Activated naive CD4-positive, alpha-beta T cell (primary cell): ENCODE results near the gene CDK5RAP2.
"Not testable (repeated sequence)": the region's sequence is repeated elsewhere in the genome, so short reads cannot be mapped to it uniquely, and the experiment has no call there.

Source experiments
- DNase-seq, 4 experiments: peaks; one replicate each; lab custom pipeline; 2025; lab: John Stamatoyannopoulos, UW

Gene CDK5RAP2

GRCh38 chr9:120580051-120580896, at the start of gene CDK5RAP2:
CDK5RAP2 (minus strand) TSS chr9:120580167; CDS start chr9:120579978, 189 bp downstream.
- peak; percentile 65 to 85 (median 76) for DNase-seq

DNA sequence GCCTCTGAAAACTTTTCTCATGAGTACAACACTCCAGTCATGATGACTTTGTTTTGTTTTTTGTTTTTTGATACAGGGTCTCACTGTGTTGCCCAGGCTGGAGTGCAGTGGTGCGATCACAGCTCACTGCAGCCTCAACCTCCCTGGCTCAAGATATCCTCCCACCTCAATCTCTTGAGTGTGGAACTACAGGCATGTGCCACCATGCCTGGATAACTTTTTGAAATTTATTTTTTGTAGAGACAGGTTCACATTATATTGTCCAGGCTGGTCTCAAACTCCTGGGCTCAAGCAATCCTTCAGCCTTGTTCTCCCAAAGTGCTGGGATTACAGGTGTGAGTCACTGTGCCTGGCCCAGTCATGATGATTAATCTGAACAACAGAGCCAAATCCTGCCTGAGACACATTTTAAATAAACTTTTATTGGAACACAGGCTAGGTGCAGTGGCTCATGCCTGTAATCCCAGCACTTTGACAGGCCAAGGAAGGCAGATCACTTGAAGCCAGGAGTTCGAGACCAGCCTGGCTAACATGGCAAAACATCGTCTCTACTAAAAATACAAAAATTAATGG, 49.0 kb upstream of the CDK5RAP2 start:
- DNase-seq, result not testable (repeated sequence)

GRCh38 chr9:120628207-120628924, 48.4 kb upstream of the CDK5RAP2 start:
- DNase-seq, result no peak

DNA sequence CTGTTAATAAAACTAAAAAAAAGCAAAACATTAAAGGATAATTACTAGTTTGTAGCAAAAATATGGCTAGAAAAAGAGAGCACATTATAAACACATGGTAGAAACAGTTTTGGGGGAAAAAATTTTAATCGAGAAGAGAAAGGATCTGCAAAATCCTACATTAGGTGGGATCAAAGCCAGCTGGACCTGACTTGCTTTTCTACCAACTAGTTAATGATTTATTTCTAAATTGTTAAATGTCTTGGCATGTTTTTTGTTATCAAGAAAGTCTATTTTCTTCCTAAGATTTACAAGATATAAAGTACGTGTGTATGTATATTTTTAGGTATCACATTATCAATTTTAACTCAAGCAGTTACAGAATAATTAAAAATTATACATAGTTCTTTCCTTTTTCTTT, 47.1 kb upstream of the CDK5RAP2 start:
- DNase-seq, result no peak

- no peak for DNase-seq
These were observed 46.5 kb upstream of the CDK5RAP2 start for GRCh38 chr9:120626512-120626911.

- no peak for DNase-seq
These were observed 45.3 kb upstream of the CDK5RAP2 start for GRCh38 chr9:120625222-120625621.

- no peak for DNase-seq
These were observed 42.8 kb upstream of the CDK5RAP2 start for GRCh38 chr9:120622790-120623189.

GRCh38 chr9:120621941-120622340, 42.0 kb upstream of the CDK5RAP2 start:
- DNase-seq, result no peak

DNA sequence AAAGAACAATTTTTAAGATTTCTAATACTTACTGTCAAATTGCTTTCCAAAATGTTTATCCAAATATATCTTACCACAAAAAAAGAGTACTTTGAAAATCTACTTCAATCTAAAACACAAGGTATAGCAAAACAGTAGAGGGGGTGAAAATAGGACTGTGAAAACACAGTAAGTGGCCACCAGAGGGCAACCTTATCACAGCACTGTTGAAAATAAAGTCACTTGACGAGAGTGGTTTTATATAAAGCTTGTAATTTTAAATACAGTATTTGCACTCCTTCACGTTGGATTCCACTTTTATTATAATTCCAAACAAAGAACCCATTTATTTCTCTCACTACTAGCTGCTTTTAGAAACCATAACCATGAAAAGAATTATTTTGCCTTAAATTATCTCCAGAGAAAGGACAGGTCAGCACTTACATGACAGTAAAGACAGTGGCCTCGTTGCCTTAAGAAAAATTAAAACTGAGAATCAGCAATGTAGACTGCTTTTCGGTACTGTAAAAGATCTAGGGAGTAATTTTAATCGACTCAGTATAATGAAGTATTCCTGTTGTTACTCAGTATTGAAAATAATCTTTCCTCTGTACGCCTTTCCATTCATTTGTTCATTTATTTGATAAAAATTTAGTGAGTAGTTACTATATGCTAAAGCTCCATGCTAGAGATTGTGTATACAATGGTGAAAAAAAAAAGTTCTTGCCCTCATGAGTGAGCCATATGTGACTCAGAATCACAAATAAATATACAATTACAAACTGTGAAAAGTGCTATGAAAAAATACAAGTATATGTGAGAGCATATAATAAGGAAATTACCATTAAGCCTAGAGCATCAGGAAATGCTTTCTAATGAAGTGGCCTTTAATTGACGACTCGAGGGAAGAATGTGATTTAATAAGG, 40.0 kb upstream of the CDK5RAP2 start:
- DNase-seq, result peak in 2 of 4 experiments; percentile 12 to 19

DNA sequence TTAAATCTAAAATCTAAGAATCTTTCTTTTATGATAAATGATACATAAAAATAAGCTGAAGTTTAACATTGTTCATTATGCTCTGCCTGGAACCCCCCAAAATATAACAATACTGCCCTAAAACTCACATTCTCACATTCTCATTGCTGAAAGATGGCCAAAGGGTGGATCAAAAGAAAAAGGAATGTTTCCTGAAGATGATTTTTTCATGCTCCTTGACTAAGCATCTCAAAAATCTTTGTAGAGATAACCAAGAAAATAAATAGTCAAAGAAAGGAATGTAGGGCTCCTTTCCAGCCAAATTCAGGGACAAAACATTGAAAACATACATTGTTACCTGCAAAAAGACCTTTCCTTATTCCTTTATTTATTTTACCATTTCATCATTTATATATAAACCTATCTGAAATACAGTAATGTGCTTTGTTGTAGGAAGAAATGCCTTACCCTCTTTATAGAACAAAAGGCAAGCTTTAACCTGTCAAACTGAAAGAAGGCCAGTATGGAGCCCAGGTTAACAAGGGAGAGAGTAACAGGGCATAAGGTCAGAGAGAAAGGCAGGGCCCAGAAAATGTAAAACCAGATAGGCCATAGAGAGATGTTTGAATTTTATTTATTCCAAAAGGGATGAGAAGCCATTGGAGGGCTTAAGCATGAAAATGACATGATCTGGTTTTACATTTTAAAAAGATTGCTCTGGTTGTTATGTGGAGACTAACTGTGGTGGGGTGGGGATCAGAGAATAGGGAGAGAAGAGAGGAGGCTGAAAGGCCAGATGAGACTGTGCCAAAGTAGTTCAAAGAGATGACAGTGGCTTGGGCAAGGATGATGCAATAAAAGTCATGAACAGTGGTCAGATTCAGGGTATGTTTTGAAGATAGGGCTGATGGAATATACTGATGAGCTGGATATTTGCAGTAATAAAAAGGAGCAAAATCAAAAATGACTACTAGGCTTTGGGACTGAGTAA, 37.3 kb upstream of the CDK5RAP2 start:
- no peak for DNase-seq

GRCh38 chr9:120612218-120612617, 32.3 kb upstream of the CDK5RAP2 start:
- no peak for DNase-seq

DNA sequence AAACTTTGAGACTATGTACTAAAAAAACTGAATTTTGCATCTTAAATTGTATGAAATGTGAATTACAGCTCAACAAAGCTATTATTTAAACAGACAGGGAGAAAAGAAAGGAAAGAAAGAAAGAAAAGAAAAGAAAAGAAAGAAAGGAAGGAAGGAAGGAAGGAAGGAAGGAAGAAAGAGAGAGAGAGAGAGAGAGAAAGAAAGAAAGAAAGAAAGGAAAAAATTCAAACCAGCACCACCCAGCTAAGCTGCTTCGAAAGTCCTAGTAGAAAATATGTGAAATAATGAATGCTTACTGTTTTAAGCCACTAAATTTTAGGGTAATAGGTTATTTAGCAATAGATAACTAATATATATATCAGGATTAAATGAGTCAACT, 31.7 kb upstream of the CDK5RAP2 start:
- no peak for DNase-seq

- DNase-seq, result no peak
These were observed 31.2 kb upstream of the CDK5RAP2 start for GRCh38 chr9:120610975-120611689.

DNA sequence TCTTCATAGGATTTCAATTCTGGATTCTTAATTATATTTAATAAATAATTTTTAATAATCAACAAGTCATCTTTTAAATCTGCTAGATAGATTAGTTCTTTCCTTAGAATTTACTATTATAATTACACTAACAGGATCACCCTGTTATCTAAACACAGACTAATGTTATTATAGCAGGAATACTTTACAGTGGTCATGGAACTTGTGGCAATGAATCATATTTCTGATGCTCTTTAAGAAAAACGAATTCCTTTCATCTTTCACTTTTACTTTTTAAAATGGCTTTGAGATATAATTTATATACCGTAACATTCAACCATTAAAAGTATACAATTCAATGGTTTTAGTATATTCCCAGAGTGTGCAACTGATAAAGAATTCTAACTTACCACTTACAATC, 29.7 kb upstream of the CDK5RAP2 start:
- DNase-seq, result no peak

GRCh38 chr9:120608421-120608820, 28.5 kb upstream of the CDK5RAP2 start:
- DNase-seq, result no peak

- DNase-seq, result no peak
These were observed 23.6 kb upstream of the CDK5RAP2 start for GRCh38 chr9:120603591-120603990.

DNA sequence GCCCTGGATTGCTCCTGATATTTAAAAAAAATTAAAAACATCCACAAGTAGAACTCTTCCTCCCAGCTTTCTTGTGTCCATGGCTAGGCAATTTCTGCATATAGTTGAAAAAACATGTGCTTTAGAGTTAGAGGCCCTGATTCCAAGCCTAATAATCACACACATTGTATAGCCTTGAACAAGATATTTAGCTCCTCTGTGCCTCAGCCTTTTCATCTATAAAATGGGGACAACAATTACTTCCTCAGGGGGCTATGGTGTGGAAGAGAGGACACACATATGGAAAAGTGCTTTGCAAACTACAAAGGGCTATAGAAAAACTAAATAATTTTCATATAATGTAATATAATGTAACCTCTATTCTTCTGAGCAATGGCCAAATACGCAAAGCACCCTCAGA, 23.0 kb upstream of the CDK5RAP2 start:
- DNase-seq, result no peak

DNA sequence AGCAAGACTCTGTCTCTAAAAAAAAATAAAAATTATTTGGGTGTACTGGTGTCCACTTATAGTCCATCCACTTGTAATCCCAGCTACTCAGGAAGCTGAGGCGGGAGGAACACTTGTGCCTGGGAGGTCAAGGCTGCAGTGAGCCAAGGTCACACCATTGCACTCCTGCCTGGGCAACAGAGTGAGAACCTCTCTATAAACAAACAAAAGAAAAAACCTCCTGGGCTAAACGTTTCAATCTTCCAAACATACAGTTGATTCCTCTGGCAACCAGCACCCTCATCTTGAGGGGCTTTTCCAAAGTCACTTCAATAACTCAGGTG, 13.9 kb upstream of the CDK5RAP2 start:
- DNase-seq, result no peak

DNA sequence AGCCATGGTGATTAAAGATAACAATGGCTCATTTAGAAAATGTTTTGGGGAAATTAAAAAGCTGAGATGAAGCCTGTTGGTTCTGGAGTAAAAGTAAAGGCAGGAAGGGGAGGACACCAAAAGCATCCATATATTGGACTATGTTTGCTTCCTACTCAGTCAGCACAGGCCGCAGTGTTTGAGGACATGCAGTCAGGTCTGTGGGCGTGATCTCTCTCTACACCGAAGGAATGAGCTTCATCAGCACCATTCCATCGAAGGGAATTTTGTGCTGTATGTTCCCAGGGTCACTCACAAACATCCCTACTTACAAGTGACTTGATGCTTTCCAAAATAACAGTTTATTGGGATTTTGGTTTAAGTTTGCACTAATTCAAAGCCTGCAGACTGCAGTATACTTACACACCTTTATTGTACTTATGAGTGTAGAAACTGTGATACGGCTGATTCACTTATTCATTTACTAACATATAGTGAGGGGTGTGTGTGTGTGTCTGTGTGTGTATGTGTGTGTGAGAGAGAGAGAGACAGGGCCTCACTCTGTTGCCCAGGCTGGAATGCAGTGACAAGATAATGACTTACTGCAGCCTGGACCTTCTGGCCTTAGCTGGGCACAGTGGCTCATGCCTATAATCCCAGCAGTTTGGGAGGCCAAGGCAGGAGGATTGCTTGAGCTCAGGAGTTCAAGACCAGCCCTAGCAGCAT, 13.4 kb upstream of the CDK5RAP2 start:
- no peak for DNase-seq

GRCh38 chr9:120592210-120592609, 12.2 kb upstream of the CDK5RAP2 start:
- DNase-seq, result no peak
